Stimulated activated CD4-positive, alpha-beta T cell treated with anti-CD3 and anti-CD28 coated beads, Interleukin-1b, Interleukin-23, amount 100 ng/mL, for 48 hours (primary cell): ENCODE measurements around the gene COX10.
"Not testable (repeated sequence)": the region's sequence is repeated elsewhere in the genome, so short reads cannot be mapped to it uniquely, and the experiment has no call there.

ENCODE experiments used
- DNase-seq: peaks from one replicate; pipeline ENCODE4 v3.0.0-alpha.2; 2020

COX10 gene

GRCh38 chr17:14186443-14186842 is 117.1 kb downstream of the COX10 start:
- not testable (repeated sequence) for DNase-seq

DNA sequence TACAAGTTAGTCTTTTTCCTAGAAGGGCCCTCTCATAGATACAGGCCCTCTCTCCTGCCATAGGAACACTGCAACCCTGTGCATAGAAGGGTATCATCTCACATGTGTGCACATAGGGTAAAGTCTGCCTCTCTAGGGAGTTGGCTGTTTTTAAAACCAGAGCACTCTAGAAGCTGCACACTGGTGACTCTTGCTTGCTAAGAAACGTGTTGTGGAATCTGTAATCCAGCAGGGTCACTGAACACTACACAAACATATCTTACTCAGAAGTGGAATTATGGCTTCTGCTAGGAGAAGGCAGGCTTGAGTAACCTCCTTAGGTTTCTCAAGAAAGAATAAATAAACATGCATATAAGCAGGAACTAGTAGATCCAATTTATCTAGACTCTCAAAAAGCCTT is 121.5 kb downstream of the COX10 start:
- DNase-seq, result not testable (repeated sequence)

GRCh38 chr17:14191469-14191868 is 122.2 kb downstream of the COX10 start:
- not testable (repeated sequence) for DNase-seq

DNA sequence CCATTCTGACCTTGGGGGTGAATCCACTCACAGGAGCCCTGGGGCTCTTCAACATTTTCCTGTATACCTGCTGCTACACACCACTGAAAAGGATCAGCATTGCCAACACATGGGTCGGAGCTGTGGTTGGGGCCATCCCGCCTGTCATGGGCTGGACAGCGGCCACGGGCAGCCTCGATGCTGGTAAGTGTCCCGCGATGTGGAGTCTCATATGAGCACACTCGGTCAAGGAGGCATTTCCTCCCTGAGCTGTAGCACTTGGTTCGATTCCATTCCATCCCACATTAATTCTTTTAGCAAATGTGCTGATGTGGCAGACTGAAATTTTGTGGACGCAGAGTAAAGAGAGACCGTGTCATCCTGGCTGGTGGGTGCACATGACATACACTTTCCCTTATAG is 122.7 kb downstream of the COX10 start:
- DNase-seq, result not testable (repeated sequence)

DNA sequence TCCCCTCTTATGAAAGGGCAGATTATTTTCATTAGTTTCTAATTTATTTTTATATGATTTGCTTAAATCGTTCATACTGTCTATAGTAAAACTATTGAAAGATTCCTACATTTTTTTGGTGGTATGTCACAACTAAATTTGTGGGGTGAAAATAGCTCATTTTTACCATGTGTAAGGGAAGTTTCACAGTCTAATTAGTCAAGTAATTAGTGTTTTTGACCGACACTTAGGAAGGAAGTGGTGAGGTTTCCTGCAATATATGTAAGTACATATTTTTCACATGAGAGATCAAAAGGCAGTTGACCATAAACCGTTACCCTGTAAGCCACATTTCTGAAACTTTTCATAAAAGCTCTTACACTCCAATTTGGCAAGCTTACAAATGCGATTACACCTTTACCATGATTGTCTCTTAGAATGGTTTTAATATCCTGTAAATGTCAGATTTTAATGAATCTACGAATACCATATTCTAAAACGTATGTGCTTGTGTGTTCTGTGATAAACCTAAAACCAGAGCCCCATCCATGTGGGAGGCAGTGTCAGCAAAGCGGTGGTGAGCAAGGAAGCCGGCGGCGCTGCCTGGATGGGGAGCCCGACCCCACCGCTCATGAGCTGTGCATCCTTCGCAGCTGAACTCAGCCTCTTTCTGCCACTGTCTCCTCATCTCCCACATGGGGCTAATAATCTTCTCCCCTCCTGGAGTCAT is 123.5 kb downstream of the COX10 start:
- not testable (repeated sequence) for DNase-seq

DNA sequence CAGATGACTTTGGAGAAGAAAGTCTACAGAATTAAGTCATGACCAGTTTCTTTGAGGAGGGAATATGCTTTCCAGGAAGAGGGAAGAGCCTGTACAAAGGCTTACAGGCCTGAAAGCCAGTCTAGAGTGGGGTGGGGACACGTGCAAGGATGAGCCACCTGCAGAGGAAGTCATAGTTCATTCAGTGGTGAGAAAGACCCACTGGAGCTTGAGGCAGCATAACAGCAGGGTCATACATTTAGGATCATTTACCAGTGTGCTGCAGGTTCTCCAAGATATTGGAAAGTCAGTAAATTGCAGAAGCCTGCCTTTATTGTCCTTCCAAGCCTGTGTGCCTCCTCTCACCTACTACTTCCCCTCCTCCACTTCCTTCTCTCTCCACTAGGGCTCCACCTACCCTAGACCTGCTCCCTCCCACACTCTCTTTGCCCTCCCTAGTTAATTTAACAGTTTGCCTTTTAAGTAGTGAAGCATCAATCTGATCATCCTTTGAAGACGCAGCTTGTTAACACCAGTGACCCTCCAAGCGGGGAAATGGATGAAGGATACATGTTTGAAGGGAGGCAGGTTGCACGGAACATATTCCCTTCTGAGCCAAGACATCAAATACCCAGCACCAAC is 127.2 kb downstream of the COX10 start:
- DNase-seq, result no peak

GRCh38 chr17:14197057-14197456 is 127.8 kb downstream of the COX10 start:
- no peak for DNase-seq

GRCh38 chr17:14197586-14197985 is 128.3 kb downstream of the COX10 start:
- peak; percentile 71 for DNase-seq

DNA sequence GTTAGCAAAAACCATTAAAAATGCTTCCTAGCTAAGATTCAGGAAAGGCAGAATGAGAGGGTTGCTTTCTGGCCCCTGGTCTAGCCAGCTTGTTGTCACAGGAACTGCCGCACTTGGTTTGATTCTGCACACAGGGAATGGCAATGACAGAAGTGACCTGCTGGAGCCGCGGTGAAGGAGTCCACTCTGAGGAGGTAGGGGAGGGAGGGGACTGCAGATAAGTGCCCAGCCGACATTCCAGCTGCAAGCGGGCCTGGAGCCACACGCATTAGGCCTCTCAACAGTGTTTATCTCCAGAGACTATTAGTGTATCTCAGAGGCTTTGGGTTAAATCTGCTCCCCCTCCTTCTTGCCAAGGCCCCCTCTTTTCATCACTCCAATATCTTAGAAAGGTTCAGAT is 128.7 kb downstream of the COX10 start:
- no peak for DNase-seq

GRCh38 chr17:14198575-14198974 is 129.3 kb downstream of the COX10 start:
- no peak for DNase-seq

- no peak for DNase-seq
Measured at GRCh38 chr17:14199601-14200000, 130.3 kb downstream of the COX10 start.

GRCh38 chr17:14200354-14200753 is 131.1 kb downstream of the COX10 start:
- no peak for DNase-seq

DNA sequence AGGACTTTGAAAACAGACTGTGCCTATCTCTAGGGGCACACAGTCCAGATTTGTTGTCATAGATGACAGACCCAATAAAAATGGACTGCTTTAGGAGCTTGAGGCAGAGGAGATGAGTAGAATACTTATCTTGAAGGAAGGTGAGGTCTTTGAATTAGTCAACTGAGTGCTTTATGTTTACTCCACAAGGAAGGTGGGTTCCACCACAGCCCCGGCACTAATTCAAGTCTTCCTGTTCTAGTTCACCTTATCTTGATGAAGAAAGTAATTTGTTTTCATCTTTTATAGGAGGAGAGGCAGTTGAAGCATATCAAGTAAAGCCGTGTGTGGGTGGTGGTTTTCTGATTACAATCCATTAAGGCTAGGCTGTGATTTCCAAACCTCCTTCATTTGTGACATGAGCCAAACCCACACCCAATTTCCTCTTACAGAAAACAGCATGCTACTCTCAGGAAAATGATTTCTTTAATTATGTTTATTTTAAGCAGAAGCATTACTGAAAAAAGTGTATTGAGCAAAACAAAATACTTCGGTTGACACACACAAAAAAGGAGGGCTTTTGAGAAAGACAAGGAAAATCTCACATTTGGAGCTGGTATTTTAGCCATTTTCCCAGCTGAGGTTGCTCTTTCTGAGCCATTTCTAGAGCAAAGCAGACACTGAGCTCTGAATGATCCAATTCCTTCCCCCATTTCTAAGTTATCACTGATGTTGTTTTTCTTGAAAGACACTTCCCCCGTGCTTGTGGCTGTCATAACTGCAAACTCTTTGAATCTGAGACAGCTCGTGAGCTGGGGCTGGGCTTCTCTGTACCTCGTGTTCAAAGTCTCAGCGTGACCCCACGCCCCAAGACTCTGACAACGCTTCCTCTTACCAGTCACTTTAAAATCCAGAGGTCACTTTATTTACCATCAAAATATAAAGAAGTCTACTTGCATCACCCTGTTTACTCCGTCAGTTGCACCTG is 132.0 kb downstream of the COX10 start:
- peak; percentile 65 for DNase-seq

DNA sequence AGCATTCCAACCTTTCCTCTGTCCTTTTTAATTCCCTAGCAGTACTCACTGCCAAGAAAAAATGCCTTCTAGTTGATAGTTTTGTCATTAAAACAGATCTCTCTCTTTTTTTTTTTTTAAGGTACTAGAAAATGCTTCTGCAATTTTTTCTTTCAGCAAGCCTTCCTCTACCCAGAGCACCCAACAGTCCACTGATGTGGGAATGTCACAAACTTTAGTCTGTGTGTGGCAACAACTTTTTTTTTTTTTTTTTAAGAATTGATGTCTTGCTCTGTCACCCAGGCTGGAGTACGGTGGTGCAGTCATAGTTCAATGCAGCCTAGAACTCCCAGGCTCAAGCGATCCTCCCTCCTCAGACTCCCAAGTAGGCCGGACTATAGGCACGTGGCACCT is 132.7 kb downstream of the COX10 start:
- no peak for DNase-seq

GRCh38 chr17:14202388-14203166 is 133.3 kb downstream of the COX10 start:
- no peak for DNase-seq

DNA sequence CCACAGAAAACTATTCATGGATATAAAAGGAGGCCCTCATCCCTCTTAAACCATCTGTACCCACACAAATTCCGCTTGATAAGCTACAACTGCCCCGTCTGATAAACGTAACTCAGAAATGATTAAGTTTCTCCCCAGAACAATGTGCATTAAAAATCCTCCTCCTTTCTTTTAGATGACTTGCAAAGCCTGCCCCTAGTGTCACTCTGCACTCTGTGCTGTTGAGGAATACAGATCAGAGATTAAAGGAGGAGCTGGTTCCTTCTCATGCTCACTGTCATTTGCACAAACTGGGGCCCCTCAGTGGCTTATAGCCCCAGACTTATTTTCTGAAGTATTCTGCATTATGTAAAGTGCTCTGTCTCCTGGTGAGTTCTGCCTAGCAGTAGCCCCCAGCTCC is 134.1 kb downstream of the COX10 start:
- peak; percentile 51 for DNase-seq

DNA sequence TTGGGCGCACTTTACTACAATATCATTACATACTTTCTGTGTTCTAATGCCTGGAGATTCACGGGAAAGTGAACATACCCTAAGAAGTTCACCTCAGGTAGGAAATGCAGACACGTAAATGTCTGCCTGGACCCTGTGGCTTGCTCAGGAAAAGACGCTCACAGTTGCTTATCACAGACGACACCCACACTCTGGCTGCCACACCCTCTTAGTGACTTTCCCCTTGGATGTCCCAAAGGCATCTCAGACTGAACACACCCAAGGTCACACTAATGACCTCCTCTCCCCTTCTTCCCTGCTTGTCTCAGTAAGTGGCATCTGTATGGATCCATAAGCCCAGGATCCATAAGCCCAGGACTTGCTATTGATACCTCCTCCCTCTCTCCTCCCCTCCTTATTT is 134.8 kb downstream of the COX10 start:
- no peak for DNase-seq

GRCh38 chr17:14204546-14204945 is 135.2 kb downstream of the COX10 start:
- no peak for DNase-seq

GRCh38 chr17:14205380-14205779 is 136.1 kb downstream of the COX10 start:
- DNase-seq, result no peak

DNA sequence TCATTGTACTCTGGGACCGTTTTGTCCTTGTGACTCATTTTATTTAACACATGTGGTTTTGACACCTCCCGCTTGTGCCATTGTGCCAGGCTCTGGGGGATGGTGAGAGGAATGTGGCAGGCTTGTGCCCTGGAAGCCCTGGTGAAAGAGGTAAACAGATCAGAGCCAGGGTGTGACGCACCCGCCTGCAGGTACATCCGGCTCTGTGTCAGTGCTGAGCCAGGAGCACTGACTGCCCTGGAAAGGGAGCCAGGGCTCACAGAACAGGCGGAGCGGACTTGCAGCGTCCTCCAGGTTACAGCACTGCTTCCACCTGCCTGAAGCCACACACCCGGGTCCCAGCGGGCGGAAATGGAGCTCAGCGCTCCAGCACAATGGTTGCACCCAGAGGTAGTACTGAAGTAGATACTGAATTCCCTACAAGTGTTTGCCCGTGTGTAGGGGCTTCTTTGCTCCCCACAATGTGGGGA is 136.7 kb downstream of the COX10 start:
- DNase-seq, result peak; percentile 81

- no peak for DNase-seq
Measured at GRCh38 chr17:14206891-14207290, 137.6 kb downstream of the COX10 start.

DNA sequence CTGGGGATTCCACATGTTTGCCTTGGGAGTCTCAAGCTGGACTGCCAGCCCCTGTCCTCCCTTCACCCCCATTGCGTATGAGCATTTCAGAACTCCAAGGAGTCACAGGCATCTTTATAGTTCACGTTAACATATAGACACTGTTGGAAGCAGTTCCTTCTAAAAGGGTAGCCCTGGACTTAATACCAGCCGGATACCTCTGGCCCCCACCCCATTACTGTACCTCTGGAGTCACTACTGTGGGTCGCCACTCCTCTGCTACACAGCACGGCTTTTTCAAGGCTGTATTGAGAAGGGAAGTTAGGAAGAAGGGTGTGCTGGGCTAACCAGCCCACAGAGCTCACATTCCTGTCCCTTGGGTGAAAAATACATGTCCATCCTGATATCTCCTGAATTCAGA is 138.5 kb downstream of the COX10 start:
- DNase-seq, result no peak

- DNase-seq, result no peak
Measured at GRCh38 chr17:14209215-14209614, 139.9 kb downstream of the COX10 start.
